ENCODE results near the gene KCTD3.

GRCh38 chr1:215526846-215527151, 40.3 kb upstream of the KCTD3 start:
- TF ChIP-seq CTCF (IDR thresholded peaks at IDR 0.05) (peak in 1 of 12 donors; percentile 5), POLR2A (IDR thresholded peaks at IDR 0.05) (no peak)

Data from heart left ventricle (tissue), 13 donors.